Pons (tissue), 1 donor: ENCODE results near the gene PRSS38.

ENCODE experiments used
- DNase-seq: peaks from one replicate; pipeline ENCODE4 v3.0.0-alpha.2; 2016; ENCODE audit warnings: low spot score

The PRSS38 gene

GRCh38 chr1:227793079-227793947, 22.2 kb upstream of the PRSS38 start:
- DNase-seq, result no peak

GRCh38 chr1:227793948-227794816, 21.3 kb upstream of the PRSS38 start:
- DNase-seq, result no peak

DNA sequence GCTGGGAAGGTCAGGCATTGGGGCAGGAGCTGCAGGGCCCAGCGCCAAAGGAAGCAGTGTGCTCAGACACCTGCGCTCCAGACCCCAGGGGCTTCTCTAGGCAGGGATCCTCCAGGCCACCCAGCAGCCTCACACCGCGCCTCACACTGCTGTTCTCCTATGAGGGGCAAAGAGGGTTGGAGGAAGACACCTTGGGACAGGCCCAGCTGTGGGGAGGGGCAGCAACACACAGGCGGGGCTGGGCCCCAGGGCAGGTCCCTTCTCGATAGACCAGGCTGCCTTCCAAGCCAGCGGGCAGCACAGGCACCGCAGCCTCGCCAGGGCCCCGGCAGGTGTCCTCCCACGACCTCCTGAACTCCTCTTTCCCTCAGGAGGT, 20.7 kb upstream of the PRSS38 start:
- no peak for DNase-seq

GRCh38 chr1:227795732-227796131, 19.7 kb upstream of the PRSS38 start:
- no peak for DNase-seq

DNA sequence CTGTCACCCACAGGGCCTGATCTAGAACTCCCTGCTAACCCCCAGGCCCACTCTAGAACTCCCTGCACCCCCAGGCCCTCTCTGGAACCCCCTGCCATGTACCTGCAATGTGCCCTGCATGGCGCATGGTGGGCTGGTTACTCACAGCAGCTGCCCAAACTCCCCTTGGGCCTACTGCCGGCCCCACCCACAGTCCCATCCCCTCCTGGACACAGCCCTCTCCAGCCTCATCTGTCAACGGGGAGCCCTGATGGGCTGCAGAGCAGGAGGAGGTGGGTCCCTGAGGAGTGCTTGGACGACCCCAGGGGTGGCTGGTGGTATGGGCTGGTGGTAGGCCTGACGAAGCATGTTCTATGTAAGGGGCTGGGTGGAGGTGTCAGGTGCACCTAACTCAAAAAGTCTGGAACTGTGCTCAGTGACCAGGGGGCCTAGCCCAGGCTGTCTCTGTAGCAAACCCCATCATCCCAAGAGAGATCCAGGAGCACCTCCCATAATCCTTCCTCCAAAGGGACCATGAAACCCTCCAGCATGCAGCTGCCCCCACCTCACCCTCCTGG, 19.0 kb upstream of the PRSS38 start:
- no peak for DNase-seq

DNA sequence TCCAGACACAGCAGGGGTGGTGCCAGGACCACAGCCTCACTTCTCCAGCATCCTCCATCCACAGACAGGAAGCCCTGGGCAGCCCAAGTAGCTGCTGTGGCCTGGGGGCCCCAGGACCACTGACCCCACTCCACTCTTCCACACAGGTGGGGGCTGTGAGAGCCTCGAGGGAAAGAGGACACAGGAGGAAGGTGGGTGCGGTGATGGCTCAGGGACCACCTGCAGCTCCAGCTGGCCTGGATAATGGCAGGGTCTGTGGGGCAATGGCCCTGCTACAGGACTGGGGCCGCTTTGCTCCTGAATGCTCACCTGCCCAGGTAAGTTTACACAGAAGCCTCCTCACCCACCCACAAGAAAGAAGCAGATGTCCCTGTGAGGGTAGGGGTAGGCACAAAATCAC, 18.3 kb upstream of the PRSS38 start:
- no peak for DNase-seq

- DNase-seq, result no peak
Observed at GRCh38 chr1:227797625-227798024, 17.9 kb upstream of the PRSS38 start.

DNA sequence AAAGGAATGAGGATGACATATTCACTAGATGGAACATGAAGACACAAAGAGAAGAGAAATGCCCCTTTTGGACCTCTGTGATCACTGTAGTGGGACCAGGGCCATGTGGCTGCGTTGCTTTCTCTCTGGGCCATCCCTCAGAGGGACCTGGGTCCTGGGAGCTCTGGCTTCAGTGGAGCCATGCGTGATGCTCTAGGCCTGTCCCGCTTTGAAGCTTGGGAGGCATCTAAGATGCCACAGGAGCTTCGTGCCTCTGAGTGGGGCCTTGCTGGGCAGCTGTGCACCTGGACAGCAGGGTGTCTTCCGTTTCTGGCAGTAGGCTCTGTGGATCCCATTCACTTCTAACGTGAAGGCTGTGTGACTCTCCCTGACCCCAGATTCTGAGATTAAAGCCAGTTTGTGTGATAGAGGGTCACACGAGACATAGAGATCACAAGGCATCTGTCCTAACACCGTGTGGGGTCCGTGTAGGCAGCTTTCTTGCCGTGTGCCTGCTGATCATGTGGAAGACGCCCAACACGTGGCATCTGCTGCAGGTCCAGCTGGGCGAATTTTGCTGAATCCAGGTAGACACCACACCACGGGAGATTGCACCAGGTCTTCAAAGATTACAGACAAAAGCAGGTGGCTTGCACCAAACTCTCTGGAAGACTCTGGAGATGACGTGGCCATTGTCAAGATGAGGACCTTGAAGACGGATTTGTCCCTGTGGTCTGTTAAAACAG, 17.2 kb upstream of the PRSS38 start:
- no peak for DNase-seq

DNA sequence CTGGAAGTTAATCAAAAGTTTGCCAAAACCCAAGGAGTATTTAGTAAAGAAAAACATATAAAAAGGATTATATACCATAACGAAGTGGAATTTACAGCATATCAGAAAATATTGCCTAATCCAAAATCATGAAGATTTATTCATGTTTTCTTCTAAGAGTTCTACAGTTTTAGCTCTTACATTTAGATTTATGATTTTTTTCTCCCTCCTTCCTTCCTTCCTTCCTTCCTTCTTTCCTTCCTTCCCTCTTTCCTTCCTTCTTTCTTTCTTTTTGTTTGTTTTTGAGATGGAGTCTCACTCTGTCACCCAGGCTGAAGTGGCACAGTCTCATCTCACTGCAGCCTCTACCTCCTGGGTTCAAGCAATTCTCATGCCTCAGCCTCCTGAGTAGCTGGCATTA, 15.7 kb upstream of the PRSS38 start:
- DNase-seq, result no peak

DNA sequence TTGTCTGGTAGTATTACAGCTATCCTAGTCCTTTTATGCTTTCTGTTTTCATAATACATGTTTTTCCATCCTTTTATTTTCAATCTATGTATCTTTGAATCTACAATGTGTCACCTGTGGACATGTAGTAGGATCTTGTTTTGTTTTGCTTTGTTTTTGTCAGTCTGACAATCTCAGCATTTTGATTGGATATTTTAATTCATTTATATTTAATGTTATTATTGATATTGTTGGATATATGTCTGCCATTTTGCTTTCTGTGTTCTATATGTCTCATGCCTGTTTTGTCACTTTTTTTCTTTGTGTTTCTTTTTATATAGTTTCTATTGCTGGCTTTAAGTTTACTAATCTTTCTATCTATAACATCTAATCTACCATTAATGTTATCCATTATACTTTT, 11.5 kb upstream of the PRSS38 start:
- no peak for DNase-seq

DNA sequence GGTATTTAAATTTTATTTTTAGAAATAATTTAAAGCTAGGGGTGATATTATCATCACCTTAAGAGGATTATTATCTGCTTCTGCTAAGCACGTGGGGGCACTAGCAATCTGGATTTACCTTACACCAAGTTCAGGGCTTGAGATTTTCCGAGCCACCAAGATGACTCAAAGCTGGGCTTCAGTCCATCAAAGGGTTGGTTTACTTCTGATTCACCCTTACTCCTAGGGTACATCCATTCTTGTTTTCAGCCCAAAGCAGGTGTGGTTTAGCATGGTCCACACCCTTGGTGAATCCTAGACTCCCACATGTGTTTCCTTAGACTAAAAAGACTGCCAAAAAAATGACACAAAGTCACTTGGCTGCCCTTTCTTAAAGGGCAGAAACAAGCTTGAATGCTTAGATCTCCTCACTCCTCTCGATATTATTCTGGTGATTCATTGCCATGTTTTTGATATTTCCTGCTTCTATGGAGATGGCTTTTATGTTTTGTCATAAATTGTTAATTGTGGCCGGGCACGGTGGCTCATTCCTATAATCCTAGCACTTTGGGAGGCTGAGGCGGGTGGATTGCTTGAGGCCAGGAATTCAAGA, 9.8 kb upstream of the PRSS38 start:
- no peak for DNase-seq

- DNase-seq, result no peak
Observed at GRCh38 chr1:227808566-227808965, 6.9 kb upstream of the PRSS38 start.

DNA sequence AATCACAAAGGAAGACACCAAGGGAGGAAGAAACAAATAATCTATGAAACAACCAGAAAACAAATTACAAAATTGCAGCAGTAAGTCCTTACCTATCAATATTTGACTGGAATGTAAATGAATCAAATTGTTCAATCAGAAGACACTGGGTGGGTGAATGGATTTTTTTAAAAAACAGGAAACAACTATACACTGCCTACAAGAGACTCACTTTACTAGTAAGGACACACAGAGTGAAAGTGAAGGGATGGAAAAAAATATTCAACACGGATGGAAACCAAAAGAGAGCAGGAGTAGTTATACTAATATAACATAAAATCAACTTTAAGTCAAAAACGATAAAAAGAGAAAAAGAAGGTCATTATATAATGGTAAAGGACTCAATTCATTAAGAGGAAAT, 6.4 kb upstream of the PRSS38 start:
- no peak for DNase-seq

DNA sequence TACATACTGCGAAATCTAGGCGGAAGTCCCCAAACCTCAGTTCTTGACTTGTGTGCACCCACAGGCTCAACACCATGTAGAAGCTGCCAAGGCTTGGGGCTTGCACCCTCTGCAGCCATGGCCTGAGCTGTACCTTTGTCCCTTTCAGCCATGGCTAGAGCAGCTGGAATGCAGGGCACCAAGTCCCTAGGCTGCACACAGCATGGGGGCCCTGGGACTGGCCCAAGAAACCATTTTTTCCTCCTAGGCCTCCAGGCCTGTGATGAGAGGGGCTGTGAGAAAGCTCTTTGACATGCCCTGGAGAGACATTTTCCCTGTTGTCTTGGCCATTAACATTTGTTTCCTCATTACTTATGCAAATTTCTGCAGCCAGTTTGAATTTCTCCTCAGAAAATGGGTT, 1.5 kb upstream of the PRSS38 start:
- no peak for DNase-seq

GRCh38 chr1:227816750-227817446, 1.4 kb downstream of the PRSS38 start:
- DNase-seq, result no peak

DNA sequence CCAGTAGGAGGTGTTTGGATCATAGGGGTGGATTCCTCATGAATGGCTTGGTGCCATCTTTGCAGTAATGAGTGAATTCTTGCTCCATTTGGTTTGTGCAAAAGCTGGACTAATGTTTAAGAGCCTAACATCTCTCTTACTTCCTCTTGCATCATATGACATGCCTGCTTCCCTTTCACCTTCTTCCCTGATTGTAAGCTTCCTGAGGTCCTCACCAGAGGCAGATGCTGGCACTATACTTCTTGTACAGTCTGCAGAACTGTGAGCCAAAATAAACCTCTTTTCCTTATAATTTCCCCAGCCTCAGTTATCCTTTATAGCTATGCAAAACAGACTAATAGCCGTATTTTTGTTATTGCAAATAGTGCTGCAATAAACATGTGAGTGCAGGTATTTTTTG, 8.1 kb downstream of the PRSS38 start:
- DNase-seq, result no peak

- DNase-seq, result no peak
Observed at GRCh38 chr1:227824204-227824603, 8.7 kb downstream of the PRSS38 start.

GRCh38 chr1:227828786-227829185, 13.3 kb downstream of the PRSS38 start:
- DNase-seq, result no peak

DNA sequence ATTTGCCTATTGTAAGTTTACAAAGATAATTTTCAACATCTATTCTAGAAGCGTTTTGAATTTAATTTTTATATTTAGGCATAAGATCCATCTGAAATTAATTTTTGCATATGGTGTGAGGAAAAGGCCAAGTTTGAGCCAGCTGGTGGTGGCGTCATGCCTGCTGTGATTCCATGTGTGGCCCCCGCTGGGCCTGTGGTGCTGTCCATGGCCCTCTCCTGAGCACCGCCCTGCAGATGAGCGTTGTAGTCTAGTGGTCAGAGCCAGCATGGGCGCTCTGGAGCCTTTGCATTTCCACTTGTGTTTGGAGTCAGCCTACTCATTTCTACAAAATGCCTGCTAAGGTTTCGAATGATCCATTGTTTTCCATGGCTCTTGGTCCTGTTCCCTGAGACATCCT, 22.7 kb downstream of the PRSS38 start:
- DNase-seq, result no peak

DNA sequence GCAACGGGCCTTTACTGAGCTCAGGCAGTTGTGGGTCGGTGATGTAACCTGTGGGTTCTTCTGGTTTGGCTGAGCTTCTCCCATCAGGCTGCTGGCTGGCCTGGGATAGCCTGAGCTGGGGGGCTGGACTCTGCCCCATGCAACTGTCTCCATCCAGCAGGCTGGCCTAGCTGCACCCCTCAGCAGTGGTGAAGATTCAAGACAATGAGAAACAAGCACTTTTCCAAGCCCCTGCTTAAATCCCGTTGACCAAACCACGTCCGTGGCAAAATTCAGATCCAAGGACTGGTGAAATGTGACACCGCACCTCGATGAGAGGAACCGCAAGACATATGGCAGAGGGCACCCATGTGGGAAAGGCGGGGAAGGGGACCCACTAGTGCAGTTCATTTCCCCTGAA, 25.6 kb downstream of the PRSS38 start:
- DNase-seq, result no peak
